ENCODE measurements around the gene SMYD4.

- no peak for TF ChIP-seq CTCF (IDR thresholded peaks at IDR 0.05 in 8 of 11, conservative IDR thresholded peaks at IDR 0.05 in 3 of 11)
- no peak for TF ChIP-seq POLR2A (IDR thresholded peaks at IDR 0.05)
- TF ChIP-seq POLR2AphosphoS5 (IDR thresholded peaks at IDR 0.05) = no peak
Measured at GRCh38 chr17:1797323-1797722, 32.4 kb downstream of the SMYD4 start.

Data from spleen (tissue), 7 donors.